ENCODE data around the gene MT1B.

MT1B gene

DNA sequence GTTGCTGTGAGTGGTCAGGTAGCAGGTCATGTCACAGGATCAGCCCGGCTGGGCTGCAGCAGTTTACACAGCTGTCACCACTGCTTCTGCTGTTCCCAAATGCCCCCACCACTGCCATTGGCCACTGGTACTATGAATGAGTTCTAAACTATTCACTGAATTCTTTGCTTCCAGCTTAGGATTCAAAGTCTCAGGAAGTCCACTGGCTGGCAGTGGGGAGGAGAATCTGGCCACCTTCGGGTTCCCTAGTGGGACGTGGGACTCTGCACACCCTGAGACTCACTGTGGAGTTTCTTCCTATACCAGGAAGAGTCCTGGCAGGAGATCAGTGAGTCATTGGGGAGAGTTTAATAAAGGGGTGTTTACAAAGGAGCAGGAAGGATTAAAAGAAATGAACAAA, 37.5 kb downstream of the MT1B start:
- DNase-seq, result no peak

DNA sequence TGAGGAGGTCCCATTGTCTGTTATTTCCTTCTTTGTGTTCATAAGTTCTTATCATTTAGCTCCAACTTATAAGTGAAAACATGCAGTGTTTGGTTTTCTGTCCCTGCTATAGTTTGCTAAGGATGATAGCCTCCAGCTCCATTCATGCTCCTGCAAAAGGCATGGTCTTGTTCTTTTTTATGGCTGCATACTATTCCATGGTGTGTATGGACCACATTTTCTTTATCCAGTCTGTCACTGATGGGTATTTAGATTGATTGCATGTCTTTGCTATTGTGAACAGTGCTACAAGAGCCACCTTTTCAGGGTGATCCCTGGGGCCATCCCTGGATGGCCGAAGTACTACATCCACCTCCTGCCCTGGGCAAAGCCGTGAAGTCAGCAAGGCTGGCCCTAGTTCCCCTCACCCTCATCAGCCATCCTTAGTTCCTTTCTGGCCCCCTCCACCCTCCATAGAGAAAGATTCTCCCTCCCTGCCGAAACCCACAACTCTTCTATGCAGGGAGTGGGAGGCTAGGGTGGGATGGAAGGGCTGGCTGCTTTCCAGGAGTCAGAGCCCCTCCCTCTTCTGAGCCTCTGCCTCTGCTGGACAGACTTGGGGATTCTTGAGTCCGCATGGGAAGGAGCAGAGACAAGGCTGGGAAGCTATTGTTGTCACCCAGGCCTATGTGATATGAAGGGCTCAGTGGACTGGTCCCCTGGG, 38.9 kb downstream of the MT1B start:
- no peak for DNase-seq

GRCh38 chr16:56691885-56692284, 40.2 kb downstream of the MT1B start:
- no peak for DNase-seq

- DNase-seq, result no peak
These were observed 43.6 kb downstream of the MT1B start for GRCh38 chr16:56695246-56695645.

GRCh38 chr16:56697456-56698155, 45.9 kb downstream of the MT1B start:
- DNase-seq, result no peak

DNA sequence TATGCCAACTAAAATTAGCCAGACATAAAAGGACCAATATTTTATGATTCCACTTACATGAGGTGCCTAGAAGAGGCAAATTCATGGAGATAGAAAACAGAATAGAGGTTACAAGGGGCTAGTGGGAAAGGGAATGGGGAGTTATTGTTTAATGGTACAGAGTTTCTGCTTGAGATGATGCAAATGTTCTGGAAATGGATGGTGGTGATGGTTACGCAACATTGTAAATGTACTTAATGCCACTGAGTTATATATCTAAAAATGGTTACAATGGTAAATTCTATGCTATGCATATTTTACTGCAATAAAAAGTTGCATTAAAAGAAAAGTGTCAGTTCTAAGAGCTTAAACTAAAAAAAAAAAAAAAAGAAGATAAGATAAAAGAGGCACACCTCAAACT, 48.5 kb downstream of the MT1B start:
- DNase-seq, result no peak

DNA sequence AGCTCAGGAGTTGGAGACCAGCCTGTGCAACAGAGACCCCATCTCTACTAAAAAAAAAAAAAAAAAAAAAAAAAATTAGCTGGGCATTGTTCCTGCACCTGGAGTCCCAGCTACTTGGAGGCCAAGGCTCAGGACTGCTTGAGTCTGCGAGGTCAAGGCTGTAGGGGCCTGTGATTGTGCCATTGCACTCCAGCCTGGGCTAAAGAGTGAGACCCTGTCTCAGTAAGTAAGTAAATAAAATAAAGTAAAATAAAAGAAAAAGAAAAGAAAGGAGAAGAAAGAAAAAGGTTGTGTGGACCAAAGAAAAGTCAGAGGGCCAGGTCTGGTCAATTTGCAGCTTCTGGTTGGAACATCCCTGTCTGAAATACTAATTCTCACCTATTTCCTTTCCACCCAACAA, 48.9 kb downstream of the MT1B start:
- no peak for DNase-seq

DNA sequence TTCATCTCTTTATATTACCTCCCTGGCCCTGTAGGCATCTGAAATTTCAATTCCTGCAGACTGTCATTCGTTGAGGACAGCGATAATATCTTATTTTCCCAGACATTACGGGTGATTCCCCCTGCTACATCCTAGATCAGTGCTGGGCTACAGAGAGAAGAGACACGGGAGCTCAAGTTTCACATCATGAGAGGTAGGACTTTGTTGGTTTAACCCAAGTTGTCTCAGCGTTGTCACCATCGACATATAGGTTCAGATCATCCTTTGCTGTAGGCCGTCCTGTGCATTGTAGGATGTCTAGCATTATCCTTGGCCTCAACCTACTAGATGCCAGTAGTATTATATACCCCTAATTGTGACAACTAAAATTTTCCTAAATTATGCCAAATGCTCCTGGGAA, 49.8 kb downstream of the MT1B start:
- DNase-seq, result no peak
